T follicular helper cell (primary cell): Measurements from ENCODE around the gene NPTXR.
"Not testable (repeated sequence)": the region's sequence is repeated elsewhere in the genome, so short reads cannot be mapped to it uniquely, and the experiment has no call there.

Source experiments
- DNase-seq: peaks from one replicate; pipeline ENCODE4 v3.0.0-alpha.2; 2020; ENCODE audit warnings: low read depth

The NPTXR gene

GRCh38 chr22:38868886-38869381 lies 25.1 kb upstream of the NPTXR start:
- peak; percentile 78 for DNase-seq

- DNase-seq: no peak
These were observed 24.5 kb upstream of the NPTXR start for GRCh38 chr22:38868286-38868721.

- DNase-seq: no peak
These were observed 23.9 kb upstream of the NPTXR start for GRCh38 chr22:38867471-38868285.

- DNase-seq: no peak
These were observed 23.3 kb upstream of the NPTXR start for GRCh38 chr22:38867124-38867455.

- no peak for DNase-seq
These were observed 22.7 kb upstream of the NPTXR start for GRCh38 chr22:38866399-38867123.

GRCh38 chr22:38866024-38866398 lies 22.2 kb upstream of the NPTXR start:
- no peak for DNase-seq

- no peak for DNase-seq
These were observed 21.6 kb upstream of the NPTXR start for GRCh38 chr22:38865201-38866023.

GRCh38 chr22:38864361-38865191 lies 20.7 kb upstream of the NPTXR start:
- no peak for DNase-seq

GRCh38 chr22:38863531-38864131 lies 19.8 kb upstream of the NPTXR start:
- DNase-seq: no peak

GRCh38 chr22:38862375-38863329 lies 18.8 kb upstream of the NPTXR start:
- no peak for DNase-seq

- DNase-seq: no peak
These were observed 18.1 kb upstream of the NPTXR start for GRCh38 chr22:38861927-38862326.

- DNase-seq: no peak
These were observed 17.5 kb upstream of the NPTXR start for GRCh38 chr22:38861170-38861876.

GRCh38 chr22:38860283-38861169 lies 16.7 kb upstream of the NPTXR start:
- DNase-seq: no peak

- DNase-seq: no peak
These were observed 15.9 kb upstream of the NPTXR start for GRCh38 chr22:38859581-38860282.

GRCh38 chr22:38858492-38858891 lies 14.7 kb upstream of the NPTXR start:
- DNase-seq: no peak

GRCh38 chr22:38854476-38854875 lies 10.6 kb upstream of the NPTXR start:
- DNase-seq: not testable (repeated sequence)

- DNase-seq: not testable (repeated sequence)
These were observed 10.1 kb upstream of the NPTXR start for GRCh38 chr22:38853883-38854282.
